K562 (cell line): ENCODE measurements around the gene BANP. TPM values are rescaled to one million over a fixed set of nuclear protein-coding genes. Genes with fewer than 3 reads are reported as not detected.
A peak's percentile ranks its signal among the peaks of the same experiment; 100 is the strongest.
"Not testable (repeated sequence)": the region's sequence is repeated elsewhere in the genome, so short reads cannot be mapped to it uniquely, and the experiment has no call there.

Source experiments
- ATAC-seq: fragments of 200-7000 bp; cut with Tn5 transposase; 3 replicates; pipeline ENCODE4 v1.9.1; 2020; ENCODE audit warnings: moderate library complexity
- BruUV-seq: library from RNA; stranded (reverse); fragments of 400-500 nt; replicated peaks from 2 replicates; lab custom pipeline; 2021; lab: Mats Ljungman, UMichigan
- CTCF ChIA-PET: fragments of 300-600 bp; formaldehyde crosslinking; extraction: SDS; loops from one replicate; lab custom pipeline; 2021; ENCODE audit warnings: low intra/inter-chr PET ratio; lab: Yijun Ruan, JAX
- POLR2A ChIA-PET: fragments of 300-600, 350-650 bp; sonication (Branson Sonifier 250); formaldehyde crosslinking; extraction: SDS; loops from one replicate; lab custom pipeline; 2021; ENCODE audit warnings: antibody characterized with exemption, inconsistent platforms; lab: Yijun Ruan, JAX
- DNase-seq, 4 experiments: peaks; one replicate each; pipeline versions ENCODE4 v3.0.0 to v3.0.0-alpha.2; 2011 to 2018; ENCODE audit warnings: low spot score in 3 of 4, mixed read lengths in 3 of 4; ENCODE audit errors: extremely low read depth in 1 of 4
- FAIRE-seq: peaks from 2 replicates; lab custom pipeline; 2011; peaks lifted over from hg19 to GRCh38; lab: Jason Lieb, UNC
- H2AFZ ChIP-seq: 2 replicates; pipeline ENCODE4 v1.6.0; 2011; ENCODE audit warnings: low read depth, low read length, control low read depth, inconsistent platforms
- H3K27ac ChIP-seq: fragments of 200-600 bp; 3 replicates; pipeline ENCODE4 v1.8.0; 2011; ENCODE audit warnings: low read depth, mild to moderate bottlenecking, control low read depth, inconsistent platforms, low read length, moderate library complexity, mixed read lengths; ENCODE audit errors: extremely low read depth
- H3K27me3 ChIP-seq, 2 experiments: fragments of 300-600 bp in 1 of 2; 2 replicates in 1 of 2; 3 replicates in 1 of 2; pipeline versions ENCODE4 v1.6.0 to v1.8.0; 2011; ENCODE audit warnings: inconsistent platforms in 2 of 2, low read length in 2 of 2, mild to moderate bottlenecking in 1 of 2, mixed read lengths in 1 of 2, moderate library complexity in 1 of 2; ENCODE audit not compliant: control insufficient read depth in 2 of 2, insufficient read depth in 2 of 2
- H3K36me3 ChIP-seq: fragments of 300-600 bp; 3 replicates; pipeline ENCODE4 v1.8.0; 2011; ENCODE audit warnings: mild to moderate bottlenecking, low read length, inconsistent platforms; ENCODE audit not compliant: control insufficient read depth, insufficient read depth
- H3K4me1 ChIP-seq, 2 experiments: fragments of 200-600 bp in 1 of 2; replicated peaks in 1 of 2; 2 replicates in 1 of 2; 3 replicates in 1 of 2; pipeline versions ENCODE4 v1.5.1 to v1.8.0; 2011; ENCODE audit warnings: inconsistent platforms in 2 of 2, low read length in 2 of 2, mild to moderate bottlenecking in 1 of 2, mixed read lengths in 1 of 2, moderate library complexity in 1 of 2; ENCODE audit not compliant: control insufficient read depth in 2 of 2, insufficient read depth in 2 of 2
- H3K4me2 ChIP-seq: 2 replicates; pipeline ENCODE4 v1.6.1; 2011; ENCODE audit warnings: low read length, control low read depth, inconsistent platforms, mixed read lengths; ENCODE audit not compliant: insufficient read depth
- H3K4me3 ChIP-seq: fragments of 200-600 bp; sonication (generic), shearing (Covaris generic); 2 replicates; pipeline ENCODE4 v1.5.1; 2016; ENCODE audit warnings: control low read depth, inconsistent platforms
- H3K79me2 ChIP-seq: fragments of 200-600 bp; 3 replicates; pipeline ENCODE4 v1.8.0; 2011; ENCODE audit warnings: low read length, inconsistent platforms; ENCODE audit not compliant: control insufficient read depth, insufficient read depth
- H3K9ac ChIP-seq, 2 experiments: 2 replicates each; pipeline versions ENCODE4 v1.6.0 to v1.6.1; 2011; ENCODE audit warnings: low read depth in 2 of 2, low read length in 2 of 2, control low read depth in 1 of 2, inconsistent platforms in 1 of 2, mild to moderate bottlenecking in 1 of 2, mixed read lengths in 1 of 2; ENCODE audit not compliant: insufficient read depth in 1 of 2
- H3K9me1 ChIP-seq: one replicate; pipeline ENCODE4 v1.6.0; 2011; ENCODE audit warnings: inconsistent platforms, mild to moderate bottlenecking, low read length, moderate library complexity; ENCODE audit not compliant: control insufficient read depth, insufficient read depth
- H3K9me3 ChIP-seq: replicated peaks from 2 replicates; pipeline ENCODE4 v1.5.1; 2011; ENCODE audit warnings: low read depth, low read length, inconsistent platforms; ENCODE audit not compliant: control insufficient read depth, insufficient read depth
- H4K20me1 ChIP-seq: replicated peaks from 2 replicates; pipeline ENCODE4 v1.6.1; 2011; ENCODE audit warnings: low read length, inconsistent platforms, mixed read lengths; ENCODE audit not compliant: control insufficient read depth, insufficient read depth
- VEZF1 ChIP-seq: fragments of 200-800 bp; sonication (Bioruptor generic); IDR thresholded peaks from 2 replicates; pipeline ENCODE4 v1.6.1; 2017; ENCODE audit warnings: missing genetic modification characterization, missing compliant biosample characterization
- WGBS: fragments of 100-300 bp; shearing (Covaris generic); methylation state at CpG from one replicate; pipeline ENCODE4 v1.1.6; 2016; ENCODE audit warnings: low coverage, mixed read lengths; ENCODE audit not compliant: insufficient coverage; ENCODE audit errors: missing lambda C conversion rate; 5-methylcytosine and 5-hydroxymethylcytosine counted together
- in situ Hi-C: fragments of 300-500 bp; cut with MboI; formaldehyde crosslinking; loops from 4 replicates; pipeline ENCODE4 v1.15.0; 2018; ENCODE audit warnings: inconsistent platforms, mixed read lengths
- intact Hi-C: fragments of 100-400 bp; cut with micrococcal nuclease; formaldehyde crosslinking; loops from 2 replicates; pipeline ENCODE4 v1.14.2; 2022
- polyA plus RNA-seq, 8 experiments: library from polyadenylated mRNA; depleted of rRNA in 4 of 8; stranded (reverse) in 5 of 8; unstranded in 3 of 8; fragments of >200 nt; fragmentation: Nextera tagmentation in 2 of 8; fragmentation: Illumina TruSeq in 1 of 8; extraction: Ambion mirVana in 2 of 8; extraction: Trizol in 1 of 8; gene quantifications; 2 replicates each; pipeline versions ENCODE4 v1.2.1 to v1.2.3, GENCODE V29; 2011 to 2014; ENCODE audit warnings: inconsistent platforms in 1 of 8, missing spikeins in 1 of 8
- total RNA-seq, 7 experiments: library from RNA; depleted of rRNA in 6 of 7; stranded (reverse); fragments of >200 nt in 6 of 7; fragmentation: Illumina TruSeq in 2 of 7; extraction: Trizol in 2 of 7; gene quantifications; 2 replicates each; pipeline versions ENCODE4 v1.2.1 to v1.2.3, GENCODE V29; 2011 to 2021; ENCODE audit warnings: low replicate concordance in 1 of 7

BANP gene
- total and polyA plus RNA-seq, 9 of the 15 experiments (the other 6 are each of a cell fraction or from before 2014, with no cell fraction given) = 4.6 to 22.1 (median 15.6) TPM

- not testable (repeated sequence) for H3K4me1 ChIP-seq, FAIRE-seq
- H3K27me3 ChIP-seq = peaks cover 7 to 58% of the 10 kb centered on the region in 2 experiments; a peak in 4 of 5 replicates
- peak; percentile 12; the same call in 1 of the 2 replicates for TF ChIP-seq VEZF1 (CRISPR knock-in tag)
- TF ChIP-seq, all 486 proteins: peak for 1; not testable (repeated sequence) for 485
- DNase-seq, H3K36me3 ChIP-seq, H3K27ac ChIP-seq, H4K20me1 ChIP-seq, in situ Hi-C loops, intact Hi-C loops, CTCF ChIA-PET, H3K9ac ChIP-seq, H3K79me2 ChIP-seq, H3K4me2 ChIP-seq, H3K9me3 ChIP-seq, H3K4me3 ChIP-seq, H3K9me1 ChIP-seq, BruUV-seq, POLR2A ChIA-PET, H2AFZ ChIP-seq: not testable (repeated sequence)
- 2% methylated on average over 20 of the region's 21 CpGs for WGBS
- peak; percentile 52; the same call in 1 of the 3 replicates for ATAC-seq
Measured at GRCh38 chr16:88110875-88111494, 159.8 kb downstream of the BANP start.

- intact Hi-C loops = not testable (repeated sequence)
Measured at GRCh38 chr16:88111976-88112375, 160.7 kb downstream of the BANP start.

More at GRCh38 chr16:88111976-88112375, 160.7 kb downstream of the BANP start:
- H3K4me2 ChIP-seq, CTCF ChIA-PET, FAIRE-seq, H3K9me3 ChIP-seq, H4K20me1 ChIP-seq, H3K9ac ChIP-seq, H3K79me2 ChIP-seq, H3K36me3 ChIP-seq, H3K4me3 ChIP-seq, BruUV-seq, H3K9me1 ChIP-seq, DNase-seq, H3K27ac ChIP-seq, H3K4me1 ChIP-seq, POLR2A ChIA-PET, H2AFZ ChIP-seq, ATAC-seq, in situ Hi-C loops: not testable (repeated sequence)
- peaks cover 7 to 65% of the 10 kb centered on the region in 2 experiments; a peak in 4 of 5 replicates for H3K27me3 ChIP-seq
- WGBS = 9% methylated on average over 13 of the region's 13 CpGs
